NCI-H82 (cell line): ENCODE data around the gene MST1R.

ENCODE experiments used
- DNase-seq: peaks from one replicate; lab custom pipeline; 2025; lab: John Stamatoyannopoulos, UW

The MST1R gene

DNA sequence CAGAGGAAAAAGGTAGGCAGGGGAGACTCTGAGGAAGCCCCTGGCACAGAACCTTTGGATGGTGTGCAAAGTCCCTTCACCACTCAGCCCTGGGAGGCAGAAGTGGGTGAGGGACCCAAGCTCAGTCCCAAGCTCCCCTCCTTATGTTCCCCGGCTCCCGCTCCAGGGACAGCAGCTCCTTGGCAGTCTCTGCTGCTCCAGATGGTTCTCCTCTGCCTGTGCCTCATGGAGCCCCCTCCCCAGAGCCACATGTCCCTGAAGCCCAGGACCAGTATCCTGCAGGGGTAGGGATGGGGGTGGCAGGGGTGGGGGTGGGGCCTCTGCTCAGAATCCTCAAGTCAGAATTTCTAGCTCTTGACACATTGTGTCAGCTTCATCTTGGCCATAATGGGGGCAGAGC is 26.0 kb downstream of the MST1R start:
- DNase-seq: peak; percentile 40

DNA sequence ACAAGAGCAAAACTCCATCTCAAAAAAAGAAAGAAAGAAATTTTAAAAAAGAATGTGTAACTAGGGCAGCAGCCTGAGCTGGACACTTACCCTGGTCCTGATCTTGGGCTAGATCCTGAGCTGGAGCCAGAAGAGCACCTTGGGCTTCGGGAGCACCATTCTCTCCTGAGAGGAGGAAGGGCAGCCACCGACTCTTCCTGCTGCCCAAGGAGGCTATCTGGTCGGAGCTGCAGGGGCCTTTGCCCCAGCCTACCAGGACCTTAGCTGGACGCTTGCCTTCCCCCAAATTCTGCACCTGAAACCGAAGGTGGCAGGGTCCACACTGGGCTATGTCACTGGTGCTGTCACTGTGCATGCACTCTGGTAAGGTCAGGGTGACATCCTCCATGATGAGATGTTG is 27.1 kb downstream of the MST1R start:
- no peak for DNase-seq

DNA sequence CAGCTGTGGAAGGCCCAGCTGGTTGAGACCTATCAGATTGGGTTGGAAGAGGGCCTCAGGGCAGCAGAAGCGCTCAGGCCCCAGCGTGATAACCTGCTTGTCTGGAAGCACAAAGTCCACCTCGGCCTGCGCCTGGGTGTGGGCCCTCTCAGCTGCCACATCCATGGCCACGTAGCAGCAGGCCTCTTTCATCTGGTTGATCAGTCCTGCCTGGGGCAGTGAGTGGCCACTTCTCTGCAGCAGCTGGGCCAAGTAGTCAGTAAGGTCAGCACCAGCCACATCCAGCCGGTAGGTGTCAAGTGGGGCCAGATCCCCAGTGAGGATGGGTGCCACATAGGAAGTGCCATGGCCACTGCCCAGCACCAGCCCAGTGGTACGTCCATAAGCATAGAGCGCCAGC is 30.1 kb downstream of the MST1R start:
- DNase-seq: no peak

GRCh38 chr3:49872801-49873281 is 30.8 kb downstream of the MST1R start:
- no peak for DNase-seq

DNA sequence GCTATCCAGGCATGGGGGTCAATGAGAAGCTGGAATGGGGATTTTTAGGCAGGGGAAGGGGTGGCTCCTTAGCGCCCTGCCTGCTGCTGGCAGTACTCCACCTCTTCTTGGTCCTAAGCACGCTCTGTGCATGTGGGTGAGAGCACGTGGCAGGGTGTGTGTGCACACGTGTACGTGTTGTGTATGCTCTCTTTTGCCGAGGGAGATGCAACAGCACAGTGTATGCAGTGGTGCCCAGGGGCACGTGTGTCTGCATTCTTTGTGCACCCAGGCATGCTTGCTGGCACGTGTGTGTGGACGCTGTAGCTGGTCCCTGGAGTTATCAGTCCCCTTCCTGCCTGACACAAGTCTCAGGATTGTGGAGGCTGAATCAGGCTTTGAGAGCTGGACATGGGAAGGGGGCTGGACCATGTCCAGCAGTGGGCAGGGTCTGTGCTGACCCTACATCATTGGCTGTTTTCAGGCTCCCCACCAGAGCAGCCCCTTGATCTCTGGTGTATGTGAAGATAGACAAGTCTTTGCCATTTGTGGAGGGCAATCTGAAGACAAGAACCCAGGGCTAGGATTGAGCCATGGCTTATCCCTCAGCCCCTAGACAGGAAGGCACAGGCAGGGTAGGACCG is 32.0 kb downstream of the MST1R start:
- no peak for DNase-seq

GRCh38 chr3:49869525-49870126 is 34.0 kb downstream of the MST1R start, which contains the start of gene CAMKV:
TSS of gene CAMKV (minus strand) at chr3:49869906. CDS start at chr3:49862388, 7,518 bp downstream.
- DNase-seq: peak; percentile 83

DNA sequence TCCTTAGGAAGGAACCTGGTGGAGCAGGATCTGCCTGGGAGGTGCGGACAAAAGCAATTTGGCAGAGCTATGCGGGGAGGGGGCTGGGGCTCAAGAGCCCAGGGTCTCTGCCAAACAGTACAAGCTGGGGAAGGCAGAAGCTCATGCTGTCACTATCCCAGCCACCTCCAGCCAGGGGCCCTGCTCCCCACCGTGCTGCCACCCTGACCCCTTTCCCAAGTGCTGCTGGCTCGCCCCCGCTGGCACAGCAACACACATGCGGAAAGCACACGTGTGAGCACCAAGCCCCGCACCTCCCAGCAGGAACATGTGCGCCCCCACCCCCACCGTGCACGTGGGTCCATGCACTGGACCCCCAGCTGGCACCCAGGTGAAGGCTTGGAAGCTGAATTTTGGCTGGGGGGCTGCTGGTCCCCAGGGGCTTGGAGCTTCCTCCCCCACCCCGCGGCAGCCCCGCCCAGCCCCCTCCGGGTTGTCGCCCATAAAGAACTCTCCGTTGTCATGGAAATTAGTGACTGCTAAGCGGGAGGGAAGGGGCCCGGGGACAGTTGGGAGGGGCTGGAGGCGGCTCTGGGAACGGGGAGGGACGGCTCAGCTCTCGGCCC is 34.7 kb downstream of the MST1R start:
- DNase-seq: peak; percentile 59

DNA sequence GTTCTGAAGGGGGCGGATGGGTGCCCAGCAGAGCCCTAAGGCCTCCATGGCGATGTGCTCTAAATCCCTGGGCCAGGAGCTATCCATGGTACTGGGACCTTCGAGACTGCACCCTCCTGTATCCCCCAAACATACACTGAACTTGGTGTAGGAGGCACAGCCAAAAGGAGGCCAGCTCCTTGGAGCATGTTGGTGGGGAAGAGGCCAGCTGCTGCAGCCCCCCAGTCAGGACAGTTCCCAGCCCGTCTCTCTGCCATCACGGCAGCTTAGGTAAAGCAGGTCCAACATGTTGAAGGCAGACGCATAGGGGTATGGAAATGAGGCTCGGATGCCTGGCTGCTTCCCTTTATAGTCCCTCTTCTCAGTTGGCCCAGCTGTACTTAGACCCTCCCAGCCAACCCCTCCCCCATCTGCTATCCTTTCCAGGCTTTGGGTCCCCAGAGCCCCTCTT is 35.8 kb downstream of the MST1R start:
- DNase-seq: peak; percentile 90

DNA sequence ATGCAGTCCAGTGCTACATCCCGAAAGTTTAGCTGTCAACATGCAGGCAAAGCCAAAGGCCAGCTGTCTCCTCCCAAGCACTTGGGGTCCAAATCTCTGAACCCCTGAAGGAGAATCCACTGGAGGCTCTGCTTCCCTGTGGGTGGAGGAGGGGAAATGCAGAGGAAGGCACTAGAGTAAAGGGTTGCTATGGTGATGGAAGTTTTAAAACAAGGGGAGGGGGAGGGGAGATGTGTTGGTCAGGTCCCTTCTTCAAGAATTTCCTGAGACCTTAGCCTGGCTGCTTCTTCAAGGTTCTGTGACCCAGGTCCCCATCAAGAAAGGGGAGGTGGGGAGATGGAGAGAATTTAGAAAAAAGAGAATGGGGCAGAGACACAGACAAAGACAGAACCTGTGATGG is 36.3 kb downstream of the MST1R start:
- no peak for DNase-seq

DNA sequence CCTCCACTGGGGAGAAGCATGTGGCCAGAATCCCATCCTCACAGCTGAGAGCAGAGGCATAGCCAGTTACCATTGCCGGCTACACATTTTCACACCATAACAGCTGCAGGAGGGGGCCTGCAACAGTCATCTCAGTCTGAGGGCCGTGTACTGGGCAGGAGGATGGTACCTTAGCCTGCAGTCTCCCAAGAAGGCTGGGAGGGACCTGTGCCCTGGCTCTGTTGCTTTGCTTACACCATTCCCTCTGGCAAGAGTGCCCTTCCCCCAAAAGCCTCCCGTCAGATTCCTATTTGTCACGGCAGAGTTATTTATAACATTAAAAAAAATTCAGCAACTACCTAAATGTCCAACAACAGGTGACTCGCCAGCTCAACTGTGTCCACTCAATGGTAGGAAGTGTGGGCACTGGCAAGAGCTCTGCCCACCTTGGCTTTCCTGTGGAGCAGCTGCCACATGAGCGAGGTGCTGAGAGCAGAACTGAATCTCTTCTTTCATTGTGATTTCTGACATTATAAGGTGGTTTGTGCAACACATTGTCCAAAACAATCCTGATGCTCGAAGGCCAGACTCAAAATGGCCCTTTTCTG is 38.4 kb downstream of the MST1R start:
- no peak for DNase-seq

- DNase-seq: no peak
Measured at GRCh38 chr3:49864505-49864904, 39.2 kb downstream of the MST1R start.

DNA sequence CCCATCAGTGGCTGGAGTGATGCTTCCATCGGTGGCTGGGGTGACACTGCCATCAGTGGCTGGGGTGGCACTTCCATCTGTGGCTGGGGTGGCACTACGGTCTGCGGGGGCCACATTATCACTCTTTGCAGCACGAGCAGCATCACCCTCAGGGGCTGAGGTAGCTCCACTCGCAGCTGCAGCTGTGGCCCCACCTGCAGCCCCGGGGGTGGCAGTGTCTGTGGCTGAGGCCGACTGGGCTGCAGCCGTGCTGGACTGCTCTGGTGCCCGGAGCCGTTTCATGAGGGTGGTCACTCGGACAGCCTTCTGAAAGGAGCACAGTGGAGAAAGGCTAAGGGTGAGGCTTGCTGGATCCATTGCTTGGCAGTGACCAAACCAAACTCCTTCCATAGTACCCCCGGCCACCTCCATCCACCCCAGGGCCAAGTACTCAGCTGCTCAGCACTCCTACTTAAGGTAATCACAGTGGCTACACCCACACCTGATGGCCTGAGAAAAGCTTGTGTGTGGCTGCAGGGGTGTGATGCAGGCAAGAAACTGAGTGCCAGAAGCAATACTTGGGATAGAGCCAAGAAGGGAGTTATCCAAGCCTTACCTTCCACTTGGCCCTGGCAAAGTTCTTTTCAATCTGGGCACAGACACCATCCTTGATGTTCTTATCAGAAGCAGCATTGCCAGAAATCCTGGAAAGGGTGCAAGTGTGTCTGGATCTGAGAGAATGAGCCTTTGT is 43.9 kb downstream of the MST1R start:
- DNase-seq: no peak

DNA sequence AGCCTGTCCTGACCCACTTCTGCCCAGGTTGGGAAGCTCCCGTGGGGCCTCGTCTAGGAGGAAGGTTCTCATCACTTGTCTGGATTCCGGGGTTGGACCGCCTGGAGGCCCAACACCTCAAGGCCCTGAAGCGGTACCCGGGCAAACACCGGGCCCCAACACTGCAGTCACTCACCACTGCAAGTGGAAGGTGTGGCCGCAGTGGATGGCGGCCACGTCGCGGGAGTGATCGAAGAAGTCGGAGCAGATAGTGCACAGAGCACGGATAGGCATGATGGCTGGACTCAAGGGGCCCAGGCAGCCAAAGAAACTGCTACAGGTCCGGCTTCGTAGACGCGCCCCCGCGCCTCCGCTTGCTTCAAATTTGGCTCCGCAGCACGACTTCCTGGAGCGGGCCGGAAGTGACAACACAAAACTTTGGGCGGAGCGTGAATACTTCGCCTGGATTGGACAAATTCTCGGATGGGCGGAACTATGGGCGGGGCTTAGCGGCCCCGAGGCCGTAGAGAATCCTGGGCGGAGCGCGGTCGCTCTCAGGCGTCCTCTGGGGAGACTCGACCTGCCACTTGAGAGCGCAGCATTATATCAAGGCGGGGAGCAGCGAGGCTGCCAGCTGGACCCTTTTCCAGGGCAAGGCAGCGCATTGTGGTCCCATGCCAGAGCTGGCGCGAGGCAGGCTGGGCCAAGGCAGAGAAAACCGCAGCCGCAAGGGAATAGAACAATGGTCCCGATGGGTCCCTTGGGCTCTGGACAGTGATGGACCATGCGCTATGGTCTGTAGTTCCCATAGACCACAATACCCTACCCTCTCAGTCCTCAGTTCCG is 47.3 kb downstream of the MST1R start, which contains the start of gene TRAIP:
TSS of gene TRAIP (minus strand) at position 384 of the 825 bp plus-strand sequence. CDS start at position 273, 111 bp downstream.
- peak; percentile 97 for DNase-seq

- no peak for DNase-seq
Measured at GRCh38 chr3:49855662-49856061, 48.0 kb downstream of the MST1R start.

- DNase-seq: no peak
Measured at GRCh38 chr3:49845694-49846093, 58.0 kb downstream of the MST1R start.

DNA sequence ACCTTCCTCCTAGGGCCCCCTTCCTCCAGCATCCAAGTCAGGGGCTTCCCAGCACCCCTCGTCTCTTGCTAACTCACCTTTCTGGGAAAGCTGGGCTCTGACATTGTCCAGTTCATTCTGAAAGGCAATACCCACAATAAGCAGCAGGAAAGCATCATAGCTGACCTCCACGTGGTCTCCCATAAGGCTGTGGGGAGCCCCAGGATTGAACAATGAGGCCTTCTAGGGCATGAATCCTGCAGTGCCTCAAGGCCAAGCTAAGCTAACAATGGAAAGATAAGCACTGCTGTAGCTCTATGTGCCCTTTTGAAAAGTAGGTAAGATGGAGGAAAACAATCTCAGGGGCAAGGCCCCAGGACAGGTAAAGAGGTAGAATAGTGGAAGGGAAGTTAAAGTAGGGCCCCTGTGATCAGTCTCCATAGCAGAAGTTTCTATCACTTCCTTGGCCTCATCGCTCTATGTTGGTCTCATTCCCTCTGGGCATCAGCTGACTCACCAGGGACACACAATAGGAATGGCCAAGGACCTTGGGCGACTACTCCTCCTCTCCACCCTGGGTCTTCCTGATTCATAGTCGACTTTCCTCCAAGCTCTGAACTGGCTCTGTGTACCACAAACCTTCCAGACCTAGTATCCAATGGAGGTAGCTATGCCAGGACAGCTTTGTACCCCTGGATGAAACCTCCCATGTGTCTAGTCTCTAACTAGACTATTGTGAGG is 59.0 kb downstream of the MST1R start:
- DNase-seq: no peak

- DNase-seq: no peak
Measured at GRCh38 chr3:49842843-49843517, 60.7 kb downstream of the MST1R start.

- DNase-seq: no peak
Measured at GRCh38 chr3:49841806-49842205, 61.9 kb downstream of the MST1R start.

- peak; percentile 59 for DNase-seq
Measured at GRCh38 chr3:49841126-49841696, 62.5 kb downstream of the MST1R start.

- DNase-seq: no peak
Measured at GRCh38 chr3:49840388-49840787, 63.3 kb downstream of the MST1R start.
